HCT116 (cell line): ENCODE data around the gene SUCLG2. TPM values are rescaled to one million over a fixed set of nuclear protein-coding genes. Genes with fewer than 3 reads are reported as not detected.

ENCODE experiments used
- ATAC-seq: fragments of 200-7000 bp; cut with Tn5 transposase; 2 replicates; pipeline ENCODE4 v1.9.1; 2020; ENCODE audit warnings: mild to moderate bottlenecking, moderate library complexity
- BruUV-seq: library from RNA; stranded (reverse); fragments of 400-500 nt; replicated peaks from 2 replicates; lab custom pipeline; 2021; lab: Mats Ljungman, UMichigan
- CTCF ChIA-PET: fragments of 300-600 bp; sonication (Branson Sonifier 250); formaldehyde crosslinking; loops from one replicate; lab custom pipeline; 2021; ENCODE audit warnings: antibody characterized with exemption; lab: Charles Lee
- POLR2A ChIA-PET: fragments of 300-600, 350-600 bp; sonication (Branson Sonifier 250); formaldehyde crosslinking; loops from one replicate; lab custom pipeline; 2021; ENCODE audit warnings: antibody characterized with exemption; lab: Charles Lee
- RAD21 ChIA-PET, 2 experiments: fragments of 300-600 bp; sonication (Branson Sonifier 250); formaldehyde crosslinking; loops; one replicate each; lab custom pipeline; 2023; ENCODE audit warnings: low total read pairs in 2 of 2; ENCODE audit not compliant: uncharacterized antibody in 2 of 2, unreplicated experiment in 2 of 2, low non-redundant PET in 1 of 2; lab: Charles Lee
- DNase-seq: peaks from one replicate; pipeline ENCODE4 v3.0.0-alpha.2; 2010; ENCODE audit warnings: low read depth, low spot score
- H2AFZ ChIP-seq: fragments of 200-600 bp; shearing (Covaris generic), sonication (generic); 2 replicates; pipeline ENCODE4 v1.6.1; 2017; ENCODE audit warnings: low read depth, mixed run types, mixed read lengths, antibody characterized with exemption, low read length; ENCODE audit not compliant: poor library complexity, severe bottlenecking
- H3K27ac ChIP-seq: 2 replicates; pipeline ENCODE4 v1.5.1; 2012; ENCODE audit warnings: low read depth, low read length
- H3K27me3 ChIP-seq: fragments of 200-600 bp; sonication (generic); 2 replicates; pipeline ENCODE4 v1.6.1; 2016; ENCODE audit warnings: mixed run types, low read length, mixed read lengths; ENCODE audit not compliant: insufficient read depth
- H3K36me3 ChIP-seq, 2 experiments: fragments of 200-500 bp in 1 of 2; fragments of 200-600 bp in 1 of 2; sonication (Bioruptor generic) in 1 of 2; sonication (generic) in 1 of 2; 2 replicates each; pipeline versions ENCODE4 v1.5.1 to v1.6.1; 2014 to 2016; ENCODE audit warnings: low read length in 2 of 2, inconsistent platforms in 1 of 2, mixed read lengths in 1 of 2, mixed run types in 1 of 2; ENCODE audit not compliant: insufficient read depth in 2 of 2, control insufficient read depth in 1 of 2
- H3K4me1 ChIP-seq, 2 experiments: fragments of 200-600 bp in 1 of 2; sonication (generic) in 1 of 2; 2 replicates each; pipeline versions ENCODE4 v1.5.1 to v1.6.1; 2012 to 2017; ENCODE audit warnings: low read length in 2 of 2, inconsistent platforms in 1 of 2, mild to moderate bottlenecking in 1 of 2, mixed read lengths in 1 of 2, mixed run types in 1 of 2, moderate library complexity in 1 of 2; ENCODE audit not compliant: insufficient read depth in 2 of 2, control insufficient read depth in 1 of 2
- H3K4me2 ChIP-seq: fragments of 200-600 bp; sonication (generic); 2 replicates; pipeline ENCODE4 v1.6.1; 2017; ENCODE audit warnings: mixed run types, low read length, mixed read lengths
- H3K4me3 ChIP-seq, 2 experiments: fragments of 200-600 bp in 1 of 2; sonication (generic) in 1 of 2; replicated peaks in 1 of 2; 2 replicates each; pipeline ENCODE4 v1.5.1; 2011 to 2016; ENCODE audit warnings: low read length in 2 of 2, control low read depth in 1 of 2, low read depth in 1 of 2, mild to moderate bottlenecking in 1 of 2, mixed read lengths in 1 of 2, mixed run types in 1 of 2
- H3K79me2 ChIP-seq: fragments of 200-600 bp; sonication (generic); 2 replicates; pipeline ENCODE4 v1.6.1; 2017; ENCODE audit warnings: mild to moderate bottlenecking, mixed run types, low read length, moderate library complexity, mixed read lengths; ENCODE audit not compliant: insufficient read depth
- H3K9ac ChIP-seq: fragments of 200-600 bp; sonication (generic); 2 replicates; pipeline ENCODE4 v1.6.1; 2016; ENCODE audit warnings: low read length, mixed read lengths
- H3K9me2 ChIP-seq: fragments of 200-600 bp; sonication (generic), shearing (Covaris generic); 2 replicates; pipeline ENCODE4 v1.6.1; 2017; ENCODE audit warnings: mixed run types, mild to moderate bottlenecking, moderate library complexity; ENCODE audit not compliant: insufficient read depth
- H3K9me3 ChIP-seq, 2 experiments: fragments of 200-500 bp in 1 of 2; fragments of 200-600 bp in 1 of 2; sonication (Bioruptor generic) in 1 of 2; sonication (generic) in 1 of 2; 2 replicates each; pipeline ENCODE4 v1.6.1; 2014 to 2017; ENCODE audit warnings: low read length in 2 of 2, mixed read lengths in 2 of 2, inconsistent platforms in 1 of 2, low read depth in 1 of 2, mild to moderate bottlenecking in 1 of 2, mixed run types in 1 of 2, moderate library complexity in 1 of 2; ENCODE audit not compliant: control insufficient read depth in 1 of 2, insufficient read depth in 1 of 2
- H4K20me1 ChIP-seq: fragments of 200-600 bp; sonication (generic), shearing (Covaris generic); 2 replicates; pipeline ENCODE4 v1.6.1; 2017; ENCODE audit warnings: mixed run types, mild to moderate bottlenecking, moderate library complexity; ENCODE audit not compliant: insufficient read depth
- CEBPB ChIP-seq: IDR thresholded peaks from 2 replicates; pipeline ENCODE4 v1.6.1; 2012; ENCODE audit warnings: low read depth
- ELF1 ChIP-seq: IDR thresholded peaks from 2 replicates; pipeline ENCODE4 v1.6.1; 2012; ENCODE audit warnings: low read depth, borderline replicate concordance
- EZH2phosphoT487 ChIP-seq: fragments of 200-600 bp; IDR thresholded peaks from 2 replicates; pipeline ENCODE4 v1.6.1; 2018; ENCODE audit warnings: antibody characterized with exemption, borderline replicate concordance
- FOSL1 ChIP-seq: IDR thresholded peaks from 2 replicates; pipeline ENCODE4 v1.6.1; 2012; ENCODE audit warnings: low read depth
- MAX ChIP-seq: IDR thresholded peaks from 2 replicates; pipeline ENCODE4 v1.6.1; 2012
- RAD21 ChIP-seq: IDR thresholded peaks from 2 replicates; pipeline ENCODE4 v1.6.1; 2012; ENCODE audit warnings: low read depth, mild to moderate bottlenecking
- REST ChIP-seq: IDR thresholded peaks from 2 replicates; pipeline ENCODE4 v1.6.1; 2012; ENCODE audit warnings: low read depth
- SIN3A ChIP-seq: IDR thresholded peaks from 2 replicates; pipeline ENCODE4 v1.6.1; 2012; ENCODE audit warnings: low read depth
- SP1 ChIP-seq: IDR thresholded peaks from 2 replicates; pipeline ENCODE4 v1.6.1; 2012; ENCODE audit warnings: low read depth
- SRF ChIP-seq: IDR thresholded peaks from 2 replicates; pipeline ENCODE4 v1.6.1; 2012; ENCODE audit warnings: low read depth
- YY1 ChIP-seq: IDR thresholded peaks from 2 replicates; pipeline ENCODE4 v1.6.1; 2011; ENCODE audit warnings: low read length, low read depth, moderate library complexity, mild to moderate bottlenecking; ENCODE audit not compliant: insufficient replicate concordance; ENCODE audit errors: extremely low read depth
- ZNF274 ChIP-seq: fragments of 200-500 bp; sonication (Bioruptor generic); IDR thresholded peaks from 2 replicates; pipeline ENCODE4 v1.6.1; 2014; ENCODE audit warnings: mild to moderate bottlenecking, low read depth, low read length, inconsistent platforms
- intact Hi-C: fragments of 100-400 bp; cut with micrococcal nuclease; formaldehyde crosslinking; loops from 2 replicates; pipeline ENCODE4 v1.10.0; 2022
- total RNA-seq: library from RNA; stranded (reverse); gene quantifications from one replicate; pipeline ENCODE4 v1.2.1, GENCODE V29; 2021; ENCODE audit not compliant: unreplicated experiment

Gene SUCLG2
- total RNA-seq, 1 experiment from 2014 or later = 49.2 TPM

GRCh38 chr3:67472674-67473201, 181.7 kb downstream of the SUCLG2 start:
- RAD21 ChIA-PET = no interaction called here

More at GRCh38 chr3:67472674-67473201, 181.7 kb downstream of the SUCLG2 start:
- no peaks in the 10 kb centered on the region for H3K9me3 ChIP-seq
- no peaks in the 10 kb centered on the region for H4K20me1 ChIP-seq
- H3K27me3 ChIP-seq = no peaks in the 10 kb centered on the region
- ChIA-PET POLR2A (no interaction called here), CTCF (no interaction called here)
- no peak for TF ChIP-seq YY1
- no peak for TF ChIP-seq EZH2phosphoT487
- no peak for TF ChIP-seq ZNF274
- no peak for TF ChIP-seq CEBPB
- TF ChIP-seq MAX = no peak
- TF ChIP-seq ELF1 = no peak
- TF ChIP-seq RAD21 = no peak
- TF ChIP-seq SIN3A = no peak
- no peak for TF ChIP-seq FOSL1
- no peak for TF ChIP-seq REST
- no peak for TF ChIP-seq SP1
- TF ChIP-seq SRF = no peak
- H3K4me2 ChIP-seq = no peak overlapping the region
- no peak overlapping the region for H2AFZ ChIP-seq
- H3K4me1 ChIP-seq = no peaks in the 10 kb centered on the region
- no peaks in the 10 kb centered on the region; a peak in 1 of 4 replicates for H3K36me3 ChIP-seq
- intact Hi-C loops = no loop called here
- no TSS peak for BruUV-seq
- DNase-seq = no peak
- H3K9me2 ChIP-seq = no peaks in the 10 kb centered on the region
- no peak overlapping the region for H3K9ac ChIP-seq
- H3K27ac ChIP-seq = no peak overlapping the region
- no peaks in the 10 kb centered on the region for H3K79me2 ChIP-seq
- no peak for ATAC-seq
- H3K4me3 ChIP-seq = no peak overlapping the region
